K562 (cell line): ENCODE results near the gene BCL2L1. TPM values are rescaled to one million over a fixed set of nuclear protein-coding genes. Genes with fewer than 3 reads are reported as not detected.

Experiments used
- ATAC-seq: fragments of 200-7000 bp; cut with Tn5 transposase; 3 replicates; pipeline ENCODE4 v1.9.1; 2020; ENCODE audit warnings: moderate library complexity
- BruUV-seq: library from RNA; stranded (reverse); fragments of 400-500 nt; replicated peaks from 2 replicates; lab custom pipeline; 2021; lab: Mats Ljungman, UMichigan
- CTCF ChIA-PET: fragments of 300-600 bp; formaldehyde crosslinking; extraction: SDS; loops from one replicate; lab custom pipeline; 2021; ENCODE audit warnings: low intra/inter-chr PET ratio; lab: Yijun Ruan, JAX
- POLR2A ChIA-PET: fragments of 300-600, 350-650 bp; sonication (Branson Sonifier 250); formaldehyde crosslinking; extraction: SDS; loops from one replicate; lab custom pipeline; 2021; ENCODE audit warnings: antibody characterized with exemption, inconsistent platforms; lab: Yijun Ruan, JAX
- DNase-seq, 4 experiments: peaks; one replicate each; pipeline versions ENCODE4 v3.0.0 to v3.0.0-alpha.2; 2011 to 2018; ENCODE audit warnings: low spot score in 3 of 4, mixed read lengths in 3 of 4; ENCODE audit errors: extremely low read depth in 1 of 4
- FAIRE-seq: peaks from 2 replicates; lab custom pipeline; 2011; peaks lifted over from hg19 to GRCh38; lab: Jason Lieb, UNC
- H2AFZ ChIP-seq: 2 replicates; pipeline ENCODE4 v1.6.0; 2011; ENCODE audit warnings: low read depth, low read length, control low read depth, inconsistent platforms
- H3K27ac ChIP-seq: fragments of 200-600 bp; 3 replicates; pipeline ENCODE4 v1.8.0; 2011; ENCODE audit warnings: low read depth, mild to moderate bottlenecking, control low read depth, inconsistent platforms, low read length, moderate library complexity, mixed read lengths; ENCODE audit errors: extremely low read depth
- H3K27me3 ChIP-seq, 2 experiments: fragments of 300-600 bp in 1 of 2; 2 replicates in 1 of 2; 3 replicates in 1 of 2; pipeline versions ENCODE4 v1.6.0 to v1.8.0; 2011; ENCODE audit warnings: inconsistent platforms in 2 of 2, low read length in 2 of 2, mild to moderate bottlenecking in 1 of 2, mixed read lengths in 1 of 2, moderate library complexity in 1 of 2; ENCODE audit not compliant: control insufficient read depth in 2 of 2, insufficient read depth in 2 of 2
- H3K36me3 ChIP-seq: fragments of 300-600 bp; 3 replicates; pipeline ENCODE4 v1.8.0; 2011; ENCODE audit warnings: mild to moderate bottlenecking, low read length, inconsistent platforms; ENCODE audit not compliant: control insufficient read depth, insufficient read depth
- H3K4me1 ChIP-seq, 2 experiments: fragments of 200-600 bp in 1 of 2; replicated peaks in 1 of 2; 2 replicates in 1 of 2; 3 replicates in 1 of 2; pipeline versions ENCODE4 v1.5.1 to v1.8.0; 2011; ENCODE audit warnings: inconsistent platforms in 2 of 2, low read length in 2 of 2, mild to moderate bottlenecking in 1 of 2, mixed read lengths in 1 of 2, moderate library complexity in 1 of 2; ENCODE audit not compliant: control insufficient read depth in 2 of 2, insufficient read depth in 2 of 2
- H3K4me2 ChIP-seq: 2 replicates; pipeline ENCODE4 v1.6.1; 2011; ENCODE audit warnings: low read length, control low read depth, inconsistent platforms, mixed read lengths; ENCODE audit not compliant: insufficient read depth
- H3K4me3 ChIP-seq: fragments of 200-600 bp; sonication (generic), shearing (Covaris generic); 2 replicates; pipeline ENCODE4 v1.5.1; 2016; ENCODE audit warnings: control low read depth, inconsistent platforms
- H3K79me2 ChIP-seq: fragments of 200-600 bp; 3 replicates; pipeline ENCODE4 v1.8.0; 2011; ENCODE audit warnings: low read length, inconsistent platforms; ENCODE audit not compliant: control insufficient read depth, insufficient read depth
- H3K9ac ChIP-seq, 2 experiments: 2 replicates each; pipeline versions ENCODE4 v1.6.0 to v1.6.1; 2011; ENCODE audit warnings: low read depth in 2 of 2, low read length in 2 of 2, control low read depth in 1 of 2, inconsistent platforms in 1 of 2, mild to moderate bottlenecking in 1 of 2, mixed read lengths in 1 of 2; ENCODE audit not compliant: insufficient read depth in 1 of 2
- H3K9me1 ChIP-seq: one replicate; pipeline ENCODE4 v1.6.0; 2011; ENCODE audit warnings: inconsistent platforms, mild to moderate bottlenecking, low read length, moderate library complexity; ENCODE audit not compliant: control insufficient read depth, insufficient read depth
- H3K9me3 ChIP-seq: replicated peaks from 2 replicates; pipeline ENCODE4 v1.5.1; 2011; ENCODE audit warnings: low read depth, low read length, inconsistent platforms; ENCODE audit not compliant: control insufficient read depth, insufficient read depth
- H4K20me1 ChIP-seq: replicated peaks from 2 replicates; pipeline ENCODE4 v1.6.1; 2011; ENCODE audit warnings: low read length, inconsistent platforms, mixed read lengths; ENCODE audit not compliant: control insufficient read depth, insufficient read depth
- BRF1 ChIP-seq: IDR thresholded peaks from 3 replicates; pipeline ENCODE4 v1.6.1; 2011; ENCODE audit warnings: borderline replicate concordance, mild to moderate bottlenecking; ENCODE audit not compliant: insufficient read length; ENCODE audit errors: extremely low read depth
- E2F5 ChIP-seq: sonication (generic); formaldehyde crosslinking; IDR thresholded peaks from 2 replicates; pipeline ENCODE4 v1.8.0; 2022; ENCODE audit warnings: mild to moderate bottlenecking, missing genetic modification reagents
- GTF2B ChIP-seq: IDR thresholded peaks from 2 replicates; pipeline ENCODE4 v1.6.1; 2011; ENCODE audit not compliant: insufficient read length; ENCODE audit errors: extremely low read depth
- HCFC1 ChIP-seq: IDR thresholded peaks from 2 replicates; pipeline ENCODE4 v1.6.1; 2012; ENCODE audit warnings: low read depth, low read length, improper control_type of control experiment
- HEY1 ChIP-seq: fragments of 250-450 bp; sonication (Bioruptor Pico); IDR thresholded peaks from 2 replicates; pipeline ENCODE4 v1.5.0; 2020; ENCODE audit warnings: mild to moderate bottlenecking, moderate library complexity, borderline replicate concordance
- HNRNPL ChIP-seq: fragments of 200-400 bp; formaldehyde crosslinking; IDR thresholded peaks from 2 replicates; pipeline ENCODE4 v1.6.1; 2017; ENCODE audit warnings: low read depth, mild to moderate bottlenecking, low read length
- SIX5 ChIP-seq, 2 experiments: IDR thresholded peaks; 2 replicates each; pipeline ENCODE4 v1.6.1; 2011; ENCODE audit warnings: low read length in 2 of 2, borderline replicate concordance in 1 of 2, low read depth in 1 of 2, mild to moderate bottlenecking in 1 of 2, moderate library complexity in 1 of 2; ENCODE audit not compliant: insufficient read depth in 1 of 2
- SMAD4 ChIP-seq: fragments of 250-450 bp; sonication (Bioruptor Pico); conservative IDR thresholded peaks from 2 replicates; pipeline ENCODE4 v1.8.0; 2021; ENCODE audit warnings: inconsistent platforms, mild to moderate bottlenecking, moderate library complexity
- SMARCA4 ChIP-seq: fragments of 450-650 bp; IDR thresholded peaks from 2 replicates; pipeline ENCODE4 v1.6.1; 2016
- ZBTB1 ChIP-seq: sonication (generic); formaldehyde crosslinking; IDR thresholded peaks from 2 replicates; pipeline ENCODE4 v1.8.1; 2023; ENCODE audit warnings: missing genetic modification reagents, low read depth, mild to moderate bottlenecking, borderline replicate concordance
- ZC3H8 ChIP-seq: fragments of 450-650 bp; IDR thresholded peaks from 2 replicates; pipeline ENCODE4 v1.6.1; 2017
- ZNF239 ChIP-seq: fragments of 250-450 bp; sonication (Bioruptor Pico); IDR thresholded peaks from 2 replicates; pipeline ENCODE4 v1.4.0; 2020; ENCODE audit warnings: mild to moderate bottlenecking
- ZNF280B ChIP-seq: fragments of 250-450 bp; sonication (Bioruptor Pico); IDR thresholded peaks from 2 replicates; pipeline ENCODE4 v1.5.1; 2021; ENCODE audit warnings: mild to moderate bottlenecking
- ZNF316 ChIP-seq: fragments of 450-650 bp; IDR thresholded peaks from 2 replicates; pipeline ENCODE4 v1.6.1; 2016
- ZNF586 ChIP-seq: fragments of 450-650 bp; formaldehyde crosslinking; conservative IDR thresholded peaks from 2 replicates; pipeline ENCODE4 v1.4.0; 2020; ENCODE audit warnings: mild to moderate bottlenecking, moderate library complexity
- WGBS: fragments of 100-300 bp; shearing (Covaris generic); methylation state at CpG from one replicate; pipeline ENCODE4 v1.1.6; 2016; ENCODE audit warnings: low coverage, mixed read lengths; ENCODE audit not compliant: insufficient coverage; ENCODE audit errors: missing lambda C conversion rate; 5-methylcytosine and 5-hydroxymethylcytosine counted together
- in situ Hi-C: fragments of 300-500 bp; cut with MboI; formaldehyde crosslinking; loops from 4 replicates; pipeline ENCODE4 v1.15.0; 2018; ENCODE audit warnings: inconsistent platforms, mixed read lengths
- intact Hi-C: fragments of 100-400 bp; cut with micrococcal nuclease; formaldehyde crosslinking; loops from 2 replicates; pipeline ENCODE4 v1.14.2; 2022
- polyA plus RNA-seq, 8 experiments: library from polyadenylated mRNA; depleted of rRNA in 4 of 8; stranded (reverse) in 5 of 8; unstranded in 3 of 8; fragments of >200 nt; fragmentation: Nextera tagmentation in 2 of 8; fragmentation: Illumina TruSeq in 1 of 8; extraction: Ambion mirVana in 2 of 8; extraction: Trizol in 1 of 8; gene quantifications; 2 replicates each; pipeline versions ENCODE4 v1.2.1 to v1.2.3, GENCODE V29; 2011 to 2014; ENCODE audit warnings: inconsistent platforms in 1 of 8, missing spikeins in 1 of 8
- total RNA-seq, 7 experiments: library from RNA; depleted of rRNA in 6 of 7; stranded (reverse); fragments of >200 nt in 6 of 7; fragmentation: Illumina TruSeq in 2 of 7; extraction: Trizol in 2 of 7; gene quantifications; 2 replicates each; pipeline versions ENCODE4 v1.2.1 to v1.2.3, GENCODE V29; 2011 to 2021; ENCODE audit warnings: low replicate concordance in 1 of 7

BCL2L1 gene
- total and polyA plus RNA-seq, 9 of the 15 experiments (the other 6 are each of a cell fraction or from before 2014, with no cell fraction given) = 3.3 to 182 (median 120) TPM

- TF ChIP-seq GTF2B (no peak), ZC3H8 (no peak), ZNF280B (CRISPR knock-in tag) (no peak), HCFC1 (no peak), HEY1 (CRISPR knock-in tag) (no peak)
- TF ChIP-seq, all 486 proteins: peak for 0
Measured at GRCh38 chr20:31758521-31758920, 35.9 kb upstream of the BCL2L1 start (continued).

- Histone ChIP-seq H3K9me3 (no peaks in the 10 kb centered on the region), H4K20me1 (0 out of 2 replicates have a peak, but pooled peaks cover 6% of the 10 kb centered on the region), H3K79me2 (peaks cover 87% of the 10 kb centered on the region), H3K4me1 (no peaks in the 10 kb centered on the region), H2AFZ (no peak overlapping the region), H3K27me3 (no peaks in the 10 kb centered on the region), H3K27ac (no peak overlapping the region), H3K4me2 (no peak overlapping the region), H3K9me1 (no peaks in the 10 kb centered on the region), H3K36me3 (peaks cover 79% of the 10 kb centered on the region), H3K4me3 (no peak overlapping the region), H3K9ac (no peak overlapping the region)
- intact Hi-C loops = no loop called here
- ATAC-seq (no peak), FAIRE-seq (no peak), DNase-seq (no peak)
- CTCF ChIA-PET = no interaction called here
- no TSS peak for BruUV-seq
- POLR2A ChIA-PET = interaction anchor here (0.7 to 1.5 kb wide), 3 partner anchors 9 to 94 kb away, joined by 3 to 4 read pairs (median 3); no protein-coding TSS in a partner anchor
- 75% methylated on average over 3 of the region's 3 CpGs for WGBS
- in situ Hi-C loops = no loop called here
- no peak for TF ChIP-seq SMARCA4
- TF ChIP-seq ZBTB1 (CRISPR knock-in tag) = no peak
- TF ChIP-seq HNRNPL = no peak
- no peak for TF ChIP-seq ZNF239 (CRISPR knock-in tag)
- TF ChIP-seq BRF1 = no peak
- no peak for TF ChIP-seq ZNF586 (CRISPR knock-in tag)
- TF ChIP-seq SIX5 (IDR thresholded peaks at IDR 0.05; ENCODE audit: borderline replicate concordance in 1 of 2, insufficient read depth in 1 of 2, low read depth in 1 of 2, low read length in 2 of 2) = no peak
- TF ChIP-seq E2F5 (CRISPR knock-in tag) = no peak
- TF ChIP-seq SMAD4 = no peak
- TF ChIP-seq ZNF316 = no peak
Measured at GRCh38 chr20:31757254-31757653, 34.6 kb upstream of the BCL2L1 start.
